22Rv1 (cell line): ENCODE measurements around the gene PDE8A.

Experiments
- H3K27ac ChIP-seq: fragments of 450-650 bp; 2 replicates; pipeline ENCODE4 v1.5.1; 2017
- CTCF ChIP-seq: fragments of 450-650 bp; IDR thresholded peaks from 2 replicates; pipeline ENCODE4 v1.5.1; 2017; ENCODE audit warnings: mild to moderate bottlenecking
- ZFX ChIP-seq: fragments of 450-650 bp; IDR thresholded peaks from 2 replicates; pipeline ENCODE4 v1.6.1; 2017; ENCODE audit warnings: antibody characterized with exemption, borderline replicate concordance

Gene PDE8A

GRCh38 chr15:85013785-85014184 lies 32.1 kb downstream of the PDE8A start:
- H3K27ac ChIP-seq = no peak overlapping the region
- no peak for TF ChIP-seq CTCF
- no peak for TF ChIP-seq ZFX

DNA sequence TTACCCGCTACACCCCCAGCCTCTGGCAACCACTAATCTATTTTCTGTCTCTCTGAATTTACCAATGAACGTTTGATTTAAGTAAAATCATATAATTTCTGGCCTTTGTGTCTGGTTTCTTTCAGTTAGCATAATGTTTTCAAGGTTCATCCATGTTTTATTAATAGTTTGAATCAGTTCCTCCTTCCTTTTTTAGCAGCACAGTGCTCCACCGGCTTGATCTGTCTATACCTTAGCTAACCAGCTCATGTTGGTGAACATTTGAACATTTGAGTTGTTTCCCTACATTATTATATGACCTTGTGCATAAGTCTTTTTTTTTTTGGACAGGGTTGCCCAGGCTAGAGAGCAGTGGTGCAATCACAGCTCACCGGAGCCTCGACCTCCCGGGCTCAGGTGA lies 33.3 kb downstream of the PDE8A start:
- no peak overlapping the region for H3K27ac ChIP-seq
- TF ChIP-seq ZFX (no peak), CTCF (no peak)

DNA sequence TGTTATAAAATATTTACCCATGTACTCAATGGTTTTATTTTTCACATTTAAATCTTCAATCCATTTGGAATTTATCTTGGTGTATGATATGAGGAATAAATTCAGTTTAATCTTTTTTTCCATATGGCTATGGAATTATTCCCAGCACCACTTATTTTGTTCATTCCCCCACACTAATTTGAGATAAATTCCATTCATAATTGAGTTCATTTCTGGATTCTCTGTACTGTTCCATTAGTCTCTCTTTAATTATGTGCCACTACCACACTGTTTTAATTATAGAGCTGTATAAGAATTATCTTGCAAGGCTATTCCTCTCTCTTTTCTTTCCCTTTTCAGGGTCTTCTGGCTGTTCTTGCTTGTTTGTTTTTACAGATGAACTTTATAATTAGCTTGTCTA lies 34.6 kb downstream of the PDE8A start:
- H3K27ac ChIP-seq = no peak overlapping the region
- TF ChIP-seq CTCF = no peak
- no peak for TF ChIP-seq ZFX

DNA sequence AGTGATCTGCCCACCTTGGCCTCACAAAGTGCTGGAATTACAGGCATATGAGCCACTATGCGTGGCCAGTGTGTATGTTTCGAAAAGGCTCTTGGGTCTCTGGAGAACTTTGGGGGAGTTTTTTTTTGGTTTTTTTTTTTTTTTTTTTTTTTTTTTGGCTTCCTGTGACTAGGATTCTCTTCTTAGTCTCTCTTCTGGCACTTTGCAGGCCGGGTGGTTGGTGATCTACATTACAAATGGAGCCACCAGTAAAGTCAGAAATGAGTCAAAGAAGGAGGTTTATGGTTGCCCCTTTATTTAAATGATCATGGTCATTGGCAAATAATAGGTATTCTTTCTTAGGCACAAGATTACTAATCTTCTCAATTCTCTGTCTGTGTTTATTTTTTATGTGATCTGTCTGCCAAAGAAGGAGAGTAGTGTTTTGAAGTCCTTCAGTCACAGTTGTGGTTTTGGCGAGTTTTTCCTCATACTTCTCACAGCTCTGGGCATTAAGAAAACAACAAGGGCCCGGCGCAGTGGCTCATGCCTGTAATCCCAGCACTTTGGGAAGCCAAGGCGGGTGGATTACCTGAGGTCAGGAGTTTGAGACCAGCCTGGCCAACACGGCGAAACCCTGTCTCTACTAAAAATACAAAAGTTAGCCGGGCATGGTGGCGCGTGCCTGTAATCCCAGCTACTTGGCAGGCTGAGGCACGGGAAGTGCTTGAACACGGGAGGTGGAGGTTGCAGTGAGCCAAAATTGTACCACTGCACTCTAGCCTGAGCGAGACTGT lies 38.3 kb downstream of the PDE8A start:
- H3K27ac ChIP-seq = no peak overlapping the region
- TF ChIP-seq ZFX = no peak
- no peak for TF ChIP-seq CTCF

DNA sequence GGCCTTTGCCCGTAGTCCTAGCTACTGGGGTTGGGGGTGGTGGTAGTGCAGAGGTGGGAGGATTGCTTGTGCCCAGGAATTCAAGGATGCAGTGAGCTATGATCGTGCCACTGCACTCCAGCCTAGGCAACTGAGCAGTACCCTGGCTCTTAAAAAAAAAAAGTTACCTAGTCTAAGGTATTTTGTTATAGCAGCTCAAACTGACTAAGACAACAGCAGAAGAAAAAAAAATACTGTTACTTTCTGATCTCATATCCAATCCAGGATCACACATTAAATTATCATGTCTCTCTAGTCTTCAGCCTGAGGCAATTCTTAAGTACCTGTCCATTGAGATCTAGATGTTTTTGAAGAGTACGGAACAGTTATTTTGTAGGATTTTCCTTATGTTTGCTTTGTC lies 39.8 kb downstream of the PDE8A start:
- TF ChIP-seq CTCF (no peak), ZFX (no peak)

DNA sequence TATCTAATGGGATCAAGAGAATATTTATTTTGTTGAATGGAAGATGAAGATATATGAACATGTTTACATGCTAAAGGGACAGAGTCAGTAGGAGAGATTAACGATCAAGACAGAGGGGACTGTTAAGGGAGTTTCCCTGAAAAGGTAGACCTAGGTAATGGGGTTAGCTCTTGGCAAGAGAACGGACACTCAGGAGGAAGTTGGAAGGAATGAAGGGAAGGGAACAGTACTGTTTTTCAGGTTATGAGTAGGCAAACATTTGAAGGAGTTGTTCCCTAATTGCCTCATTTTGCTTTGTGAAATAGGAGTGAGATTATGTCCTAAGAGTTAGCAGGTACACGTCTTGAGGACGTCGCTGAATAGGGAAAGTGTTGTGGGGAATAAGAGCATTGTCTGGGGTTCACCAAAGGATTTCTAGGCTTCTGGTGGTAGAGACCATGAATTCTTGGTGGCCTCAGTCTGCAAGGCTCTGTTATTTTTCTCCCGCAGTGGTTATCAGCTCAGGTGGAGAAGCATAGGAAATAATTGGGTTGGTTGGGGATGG lies 41.3 kb downstream of the PDE8A start:
- TF ChIP-seq CTCF (no peak), ZFX (no peak)
- H3K27ac ChIP-seq = no peak overlapping the region

More for the DNA sequence above, 39.8 kb downstream of the PDE8A start:
- H3K27ac ChIP-seq = no peak overlapping the region

DNA sequence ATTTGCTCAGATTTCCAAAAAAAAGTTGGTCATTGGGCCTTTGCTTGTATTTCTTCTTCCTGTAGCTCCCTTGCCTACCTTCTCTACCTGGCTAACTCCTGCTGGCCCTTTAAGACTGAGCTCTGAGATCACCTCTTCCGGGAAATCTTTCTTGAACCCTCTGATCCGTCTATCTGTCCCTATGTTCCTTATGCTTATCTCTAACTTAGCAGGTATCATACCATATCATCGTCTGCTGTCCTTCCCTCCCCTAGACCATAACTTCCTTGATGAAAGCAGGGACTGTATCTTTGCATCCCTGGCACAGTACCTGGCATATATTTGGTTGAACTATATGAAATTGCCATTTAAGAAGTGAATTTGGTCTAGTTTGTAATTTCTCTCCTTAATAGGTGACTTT lies 42.3 kb downstream of the PDE8A start:
- TF ChIP-seq CTCF = no peak
- TF ChIP-seq ZFX = no peak
- H3K27ac ChIP-seq = no peak overlapping the region
